Activated CD4-positive, CD25-positive, alpha-beta regulatory T cell treated with anti-CD3 and anti-CD28 coated beads, Interleukin-2, amount 50 U/mL, for 16 hours (primary cell): Measurements from ENCODE around the gene LRRC49.
"Not testable (repeated sequence)": the region's sequence is repeated elsewhere in the genome, so short reads cannot be mapped to it uniquely, and the experiment has no call there.

Source experiments
- DNase-seq: peaks from one replicate; pipeline ENCODE4 v3.0.0-alpha.2; 2020; ENCODE audit warnings: low read depth, low spot score

The LRRC49 gene

GRCh38 chr15:70923311-70924080 is 30.9 kb downstream of the LRRC49 start:
- DNase-seq: no peak

DNA sequence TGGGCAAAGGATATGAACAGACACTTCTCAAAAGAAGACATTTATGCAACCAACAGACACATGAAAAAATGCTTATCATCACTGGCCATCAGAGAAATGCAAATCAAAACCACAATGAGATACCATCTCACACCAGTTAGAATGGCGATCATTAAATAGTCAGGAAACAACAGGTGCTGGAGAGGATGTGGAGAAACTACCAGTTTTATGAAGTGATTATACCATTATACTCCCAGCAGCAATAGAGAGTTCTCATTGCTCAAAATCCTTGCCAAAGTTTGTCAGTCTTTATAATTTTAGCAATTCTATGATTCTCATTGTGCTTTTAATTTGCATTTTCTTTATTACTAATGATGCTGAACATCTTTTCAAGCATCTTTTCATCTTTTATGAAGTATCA is 34.3 kb downstream of the LRRC49 start:
- DNase-seq: not testable (repeated sequence)

- no peak for DNase-seq
These were observed 39.2 kb downstream of the LRRC49 start for GRCh38 chr15:70931821-70932220.

DNA sequence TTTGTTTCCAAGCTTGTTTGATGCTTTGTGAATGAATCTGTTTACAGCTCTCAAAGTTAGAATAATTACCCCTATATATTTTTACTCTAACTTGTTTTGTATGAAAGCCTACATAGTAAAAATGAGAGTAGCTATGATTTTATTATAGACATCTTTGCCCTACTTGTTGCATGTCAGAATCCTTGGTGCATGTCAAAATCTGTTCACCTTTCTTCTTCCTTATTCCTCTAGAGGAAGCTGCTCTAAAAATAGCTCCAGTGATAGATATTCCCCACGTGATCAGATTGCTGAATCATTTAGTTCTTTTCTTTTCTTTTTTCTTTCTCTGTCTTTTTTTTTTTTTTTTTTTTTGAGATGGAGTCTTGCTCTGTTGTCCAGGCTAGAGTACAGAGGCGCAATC is 39.8 kb downstream of the LRRC49 start:
- DNase-seq: no peak

GRCh38 chr15:70933411-70933810 is 40.8 kb downstream of the LRRC49 start:
- no peak for DNase-seq

DNA sequence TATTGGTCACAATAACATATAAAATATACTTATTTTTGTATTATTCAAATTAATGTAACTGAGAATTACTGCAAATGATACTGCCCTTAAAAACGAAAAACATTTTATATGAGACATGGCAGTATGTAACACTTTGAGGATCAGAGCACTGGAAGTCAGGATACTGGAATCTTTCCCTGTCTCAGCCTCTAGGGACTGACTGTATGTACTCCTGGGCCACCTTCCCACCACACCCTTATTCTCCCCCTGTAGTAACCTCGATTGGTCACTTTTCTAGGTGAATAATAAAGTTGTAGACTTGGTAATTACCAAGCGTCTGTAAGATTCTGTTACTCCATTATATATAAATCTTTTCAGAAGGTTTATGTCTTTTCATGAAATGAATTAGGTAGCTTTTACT is 43.0 kb downstream of the LRRC49 start:
- DNase-seq: no peak

DNA sequence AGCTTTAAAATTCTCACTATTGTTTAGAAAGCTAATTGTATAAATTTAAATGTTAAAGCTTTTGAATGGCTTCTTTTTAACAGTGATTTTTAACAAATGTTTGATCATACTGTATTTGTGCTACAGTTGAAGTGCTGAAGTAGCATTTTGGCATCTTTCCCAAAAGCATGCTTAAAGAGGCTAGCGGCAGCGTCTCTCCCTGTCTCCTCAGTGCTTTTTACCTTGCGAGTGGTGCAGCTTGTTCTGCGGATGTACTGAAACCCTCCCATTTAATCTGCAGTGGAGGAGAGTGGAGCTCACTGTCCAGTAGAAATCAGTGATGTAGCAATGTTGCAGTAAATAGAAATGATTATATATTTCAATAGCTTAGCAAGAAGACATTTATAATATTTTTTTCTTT is 43.7 kb downstream of the LRRC49 start:
- DNase-seq: no peak

DNA sequence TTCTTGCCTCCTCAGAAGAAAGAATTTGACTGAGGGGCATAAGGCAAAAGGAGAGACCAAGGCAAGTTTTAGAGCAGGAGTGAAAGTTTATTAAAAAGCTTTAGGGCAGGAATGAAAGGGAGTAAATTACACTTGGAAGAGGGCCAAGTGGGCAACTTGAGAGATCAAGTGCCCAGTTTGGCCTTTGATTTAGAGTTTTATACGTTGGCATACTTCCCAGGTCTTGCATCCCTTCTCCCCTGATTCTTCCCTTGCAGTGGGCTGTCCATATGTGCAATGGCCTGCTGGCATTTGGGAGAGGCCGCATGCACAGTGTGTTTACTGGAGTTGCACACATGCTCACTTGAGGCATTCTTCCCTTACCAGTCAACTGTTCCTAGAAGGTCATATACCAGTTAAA is 50.7 kb downstream of the LRRC49 start:
- not testable (repeated sequence) for DNase-seq

GRCh38 chr15:70947351-70948335 is 55.0 kb downstream of the LRRC49 start:
- DNase-seq: no peak

DNA sequence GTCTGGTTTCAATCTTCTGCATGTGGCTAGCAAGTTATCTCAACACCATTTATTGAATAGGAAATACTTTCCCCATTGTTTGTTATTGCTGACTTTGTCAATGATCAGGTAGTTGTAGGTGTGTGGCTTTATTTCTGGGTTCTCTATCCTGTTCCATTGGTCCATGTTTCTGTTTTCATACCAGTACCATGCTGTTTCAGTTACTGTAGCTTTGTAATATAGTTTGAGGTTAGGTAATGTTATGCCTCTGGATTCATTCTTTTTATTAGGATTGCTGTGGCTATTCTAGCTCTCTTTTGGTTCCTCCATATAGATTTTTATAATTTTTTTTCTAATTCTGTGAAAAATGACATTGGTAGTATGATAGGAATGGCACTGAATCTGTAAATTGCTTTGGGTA is 58.3 kb downstream of the LRRC49 start:
- DNase-seq: no peak

DNA sequence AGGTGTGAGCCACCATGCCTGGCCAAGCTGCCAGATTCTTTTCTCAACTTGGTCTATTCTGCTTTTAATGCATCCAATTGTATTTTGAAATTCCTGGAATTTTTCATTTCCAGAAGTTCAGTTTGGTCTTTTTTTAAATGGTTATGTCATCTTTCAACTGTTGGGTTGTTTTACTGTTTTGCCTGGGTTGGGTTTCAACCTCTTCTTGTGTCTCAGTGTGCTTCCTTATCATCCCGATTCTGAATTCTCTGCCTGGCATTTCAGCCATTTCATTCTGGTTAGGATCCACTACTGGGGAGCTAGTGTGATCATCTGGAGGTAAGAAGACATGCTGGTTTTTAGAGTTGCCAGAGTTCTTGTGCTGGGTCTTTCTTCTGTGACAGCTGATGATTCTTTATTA is 61.5 kb downstream of the LRRC49 start:
- DNase-seq: no peak

DNA sequence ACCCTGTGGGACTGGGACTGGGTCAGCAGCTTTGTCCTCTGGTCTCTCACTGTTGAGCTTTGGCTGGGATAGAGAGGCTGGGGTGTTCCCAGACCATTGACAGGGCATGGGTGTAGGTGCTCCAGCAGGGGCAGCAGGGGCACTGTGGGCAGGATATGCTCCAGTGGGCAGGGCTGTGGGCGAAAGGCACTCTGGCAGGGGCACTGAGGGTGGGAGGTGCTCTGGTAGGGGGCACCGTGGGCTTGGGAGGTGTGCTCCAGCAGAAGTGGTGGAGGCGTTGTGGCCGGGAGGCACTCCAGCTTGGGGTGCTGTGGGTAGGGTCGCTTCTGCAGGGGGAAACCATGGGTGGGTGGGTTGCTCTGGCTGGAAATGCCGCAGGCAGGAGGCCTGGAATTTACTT is 62.1 kb downstream of the LRRC49 start:
- DNase-seq: no peak

DNA sequence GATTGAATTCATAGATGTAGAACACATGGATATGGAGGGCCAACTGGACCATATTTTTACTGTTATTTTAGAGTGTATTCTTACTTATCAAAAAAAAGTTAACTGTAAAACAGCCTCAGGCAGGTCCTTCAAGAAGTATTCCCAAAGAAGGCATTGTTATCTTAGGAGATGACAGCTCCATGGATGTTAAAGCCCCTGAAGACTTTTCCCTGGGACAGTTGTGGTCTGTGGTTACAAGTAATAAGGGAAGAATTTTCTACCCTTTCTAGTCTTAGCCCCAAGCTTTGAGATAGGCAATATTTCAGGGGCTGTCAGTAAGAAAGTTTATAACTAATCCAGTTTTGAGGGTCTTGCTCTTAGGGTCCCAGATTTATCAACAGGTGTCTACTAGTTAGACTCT is 62.5 kb downstream of the LRRC49 start:
- no peak for DNase-seq

GRCh38 chr15:70956201-70956995 is 63.8 kb downstream of the LRRC49 start:
- DNase-seq: no peak

- no peak for DNase-seq
These were observed 69.5 kb downstream of the LRRC49 start for GRCh38 chr15:70962084-70962483.

DNA sequence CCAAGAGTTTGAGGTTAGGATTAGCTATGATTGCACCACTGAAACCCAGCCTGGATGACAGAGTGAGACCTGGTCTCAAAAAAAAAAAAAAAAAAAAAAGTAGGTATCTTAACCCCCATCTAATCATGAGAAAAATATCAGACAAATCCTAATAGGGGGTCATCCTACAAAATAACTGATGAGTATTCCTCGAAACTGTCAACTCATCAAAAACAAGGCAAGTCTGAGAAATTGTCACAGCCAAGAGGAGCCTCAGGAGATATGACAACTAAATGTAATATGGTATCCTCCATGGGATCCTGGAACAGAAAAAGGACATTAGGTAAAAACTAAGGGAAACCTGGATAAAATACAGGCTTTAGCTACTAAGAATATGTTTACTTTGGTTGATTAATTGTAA is 70.6 kb downstream of the LRRC49 start:
- DNase-seq: no peak

GRCh38 chr15:70964058-70964457 is 71.4 kb downstream of the LRRC49 start:
- no peak for DNase-seq

DNA sequence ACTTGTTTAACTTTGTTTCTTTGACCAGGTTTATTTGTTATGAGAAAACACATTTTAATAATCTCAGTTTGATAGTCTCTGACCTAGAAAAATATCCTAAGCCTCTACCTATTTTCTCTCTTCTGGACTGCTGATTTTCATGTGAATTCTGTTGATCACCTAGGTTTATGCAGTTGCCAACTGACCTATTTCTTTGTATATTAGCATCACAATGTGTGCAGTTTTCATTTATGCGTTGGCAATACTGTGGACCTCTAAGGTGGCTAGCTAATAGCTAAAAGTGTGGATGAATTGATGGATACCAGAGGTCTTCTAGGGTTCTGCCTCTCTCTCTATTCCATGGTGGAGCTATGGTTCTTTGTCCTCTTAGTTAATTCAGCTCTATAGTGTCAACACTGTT is 72.1 kb downstream of the LRRC49 start:
- no peak for DNase-seq

GRCh38 chr15:70967646-70968045 is 75.0 kb downstream of the LRRC49 start:
- no peak for DNase-seq

DNA sequence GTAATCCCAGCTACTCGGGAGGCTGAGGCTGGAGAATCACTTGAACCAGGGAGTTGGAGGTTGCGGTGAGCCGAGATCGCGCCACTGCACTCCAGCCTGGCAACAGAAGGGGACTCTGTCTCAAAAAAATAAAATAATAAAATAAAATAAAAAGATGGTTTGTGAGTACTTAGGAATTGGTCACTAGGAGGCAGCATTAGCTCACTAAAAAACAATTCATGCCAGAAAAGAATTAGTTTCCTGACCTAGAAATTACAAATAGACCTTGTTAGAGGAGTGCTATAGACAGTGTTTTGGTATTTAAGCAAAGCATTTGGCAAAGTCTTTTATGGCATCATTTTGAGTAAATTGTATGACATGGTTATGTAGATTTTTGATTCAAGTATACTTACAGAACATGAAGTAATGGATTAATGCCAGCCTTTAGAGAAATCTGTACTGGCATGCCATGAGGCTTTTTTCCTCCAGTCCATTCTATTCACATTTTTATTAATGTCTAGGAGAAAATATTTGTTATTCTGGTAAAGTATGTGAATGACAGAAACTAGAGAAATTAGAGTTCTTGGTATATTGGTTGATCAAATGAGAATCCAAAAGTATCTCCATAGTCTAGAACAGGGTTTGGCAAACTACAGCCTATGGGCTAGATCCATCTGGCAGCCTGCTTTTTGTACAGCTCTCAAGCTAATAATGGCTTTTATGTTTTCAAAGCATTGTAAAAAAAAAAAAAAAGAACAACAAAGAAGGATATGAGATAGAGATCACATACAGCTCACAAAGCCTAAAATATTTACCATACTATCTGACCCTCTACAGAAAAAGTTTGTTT is 81.6 kb downstream of the LRRC49 start:
- DNase-seq: no peak

GRCh38 chr15:70976851-70977250 is 84.2 kb downstream of the LRRC49 start:
- DNase-seq: no peak
